ENCODE data around the gene LSAMP. TPM values are rescaled to one million over a fixed set of nuclear protein-coding genes. Genes with fewer than 3 reads are reported as not detected.
A peak's percentile ranks its signal among the peaks of the same experiment; 100 is the strongest.

Gene LSAMP
- total RNA-seq, 1 experiment from 2014 or later, result 10.1 TPM

- no peaks in the 10 kb centered on the region for H3K27me3 ChIP-seq (replicated peaks; ENCODE audit: insufficient read depth, low read depth, low read length, poor library complexity)
- no peaks in the 10 kb centered on the region for H3K36me3 ChIP-seq (ENCODE audit: insufficient read depth, low read length, poor library complexity, severe bottlenecking)
- no peaks in the 10 kb centered on the region for H3K4me1 ChIP-seq (ENCODE audit: insufficient read depth, low read length, poor library complexity, severe bottlenecking)
- TF ChIP-seq EZH2 (IDR thresholded peaks at IDR 0.05; ENCODE audit: borderline replicate concordance, low read depth, low read length, poor library complexity, severe bottlenecking), result no peak
- TF ChIP-seq CTCF (conservative IDR thresholded peaks at IDR 0.05; ENCODE audit: low read depth, low read length), result no peak
- BruUV-seq (replicated peaks), result no TSS peak
- ChIA-PET CTCF (no interaction called here), POLR2A (ENCODE audit: low non-redundant PET) (no interaction called here)
- DNase-seq (ENCODE audit: low spot score), result no peak
- intact Hi-C loops (cut with micrococcal nuclease; ENCODE audit: unreplicated experiment), result no loop called here
- H3K27ac ChIP-seq (ENCODE audit: low read depth, low read length, poor library complexity, severe bottlenecking), result no peak overlapping the region
- H3K9me3 ChIP-seq (ENCODE audit: low read depth, low read length, poor library complexity, severe bottlenecking), result no peaks in the 10 kb centered on the region
- no peak overlapping the region for H3K4me3 ChIP-seq (ENCODE audit: low read depth, low read length, poor library complexity, severe bottlenecking)
These were observed 19.1 kb upstream of the LSAMP start for GRCh38 chr3:116464276-116464798.

GRCh38 chr3:116453666-116454346, 8.5 kb upstream of the LSAMP start:
- Histone ChIP-seq H3K4me1 (ENCODE audit: insufficient read depth, low read length, poor library complexity, severe bottlenecking) (no peaks in the 10 kb centered on the region), H3K27ac (ENCODE audit: low read depth, low read length, poor library complexity, severe bottlenecking) (no peak overlapping the region), H3K9me3 (ENCODE audit: low read depth, low read length, poor library complexity, severe bottlenecking) (no peaks in the 10 kb centered on the region), H3K36me3 (ENCODE audit: insufficient read depth, low read length, poor library complexity, severe bottlenecking) (no peaks in the 10 kb centered on the region), H3K27me3 (replicated peaks; ENCODE audit: insufficient read depth, low read depth, low read length, poor library complexity) (no peaks in the 10 kb centered on the region), H3K4me3 (ENCODE audit: low read depth, low read length, poor library complexity, severe bottlenecking) (no peak overlapping the region)
- intact Hi-C loops (cut with micrococcal nuclease; ENCODE audit: unreplicated experiment), result loop anchor here (5.0 to 10.0 kb wide), 2 partner anchors 312 to 619 kb away; no protein-coding TSS in a partner anchor
- ChIA-PET CTCF (interaction anchor here (0.6 to 0.7 kb wide), 2 partner anchors 455 to 490 kb away, joined by 3 to 5 read pairs; no protein-coding TSS in a partner anchor), POLR2A (ENCODE audit: low non-redundant PET) (no interaction called here)
- peak; percentile 61 for TF ChIP-seq CTCF (conservative IDR thresholded peaks at IDR 0.05; ENCODE audit: low read depth, low read length)
- no peak for TF ChIP-seq EZH2 (IDR thresholded peaks at IDR 0.05; ENCODE audit: borderline replicate concordance, low read depth, low read length, poor library complexity, severe bottlenecking)
- peak; percentile 37 for DNase-seq (ENCODE audit: low spot score)
- BruUV-seq (replicated peaks), result no TSS peak

GRCh38 chr3:116449546-116450350, 4.5 kb upstream of the LSAMP start:
- BruUV-seq (replicated peaks), result no TSS peak

More at GRCh38 chr3:116449546-116450350, 4.5 kb upstream of the LSAMP start:
- Histone ChIP-seq H3K36me3 (ENCODE audit: insufficient read depth, low read length, poor library complexity, severe bottlenecking) (no peaks in the 10 kb centered on the region), H3K4me3 (ENCODE audit: low read depth, low read length, poor library complexity, severe bottlenecking) (no peak overlapping the region), H3K27ac (ENCODE audit: low read depth, low read length, poor library complexity, severe bottlenecking) (no peak overlapping the region), H3K4me1 (ENCODE audit: insufficient read depth, low read length, poor library complexity, severe bottlenecking) (peaks cover 7% of the 10 kb centered on the region), H3K27me3 (replicated peaks; ENCODE audit: insufficient read depth, low read depth, low read length, poor library complexity) (no peaks in the 10 kb centered on the region), H3K9me3 (ENCODE audit: low read depth, low read length, poor library complexity, severe bottlenecking) (no peaks in the 10 kb centered on the region)
- DNase-seq (ENCODE audit: low spot score), result no peak
- intact Hi-C loops (cut with micrococcal nuclease; ENCODE audit: unreplicated experiment), result loop anchor here (5.0 to 10.0 kb wide), 4 partner anchors 305 to 615 kb away; no protein-coding TSS in a partner anchor
- TF ChIP-seq CTCF (conservative IDR thresholded peaks at IDR 0.05; ENCODE audit: low read depth, low read length), result no peak
- TF ChIP-seq EZH2 (IDR thresholded peaks at IDR 0.05; ENCODE audit: borderline replicate concordance, low read depth, low read length, poor library complexity, severe bottlenecking), result no peak
- ChIA-PET CTCF (no interaction called here), POLR2A (ENCODE audit: low non-redundant PET) (no interaction called here)

Data from A673 (cell line).